Lower leg skin (tissue), 4 donors: ENCODE data around the gene SERPINA6. TPM values are rescaled to one million over a fixed set of nuclear protein-coding genes. Genes with fewer than 3 reads are reported as not detected.

Experiments
- DNase-seq, 2 donors: peaks; one replicate each; pipeline ENCODE4 v3.0.0-alpha.2; 2019; ENCODE audit warnings: low spot score in 2 of 2
- H3K4me3 ChIP-seq: fragments of 200-600 bp; sonication (generic); 2 replicates; pipeline ENCODE4 v1.5.1; 2017; ENCODE audit warnings: mild to moderate bottlenecking, low read depth; ENCODE audit not compliant: poor library complexity, severe bottlenecking
- CTCF ChIP-seq, 3 donors: fragments of 450-650 bp; IDR thresholded peaks; one replicate each; pipeline ENCODE4 v1.5.1; 2016; ENCODE audit warnings: antibody characterized with exemption in 3 of 3, mild to moderate bottlenecking in 3 of 3, moderate library complexity in 2 of 3
- POLR2A ChIP-seq, 2 donors: fragments of 450-650 bp; IDR thresholded peaks; one replicate each; pipeline ENCODE4 v1.6.1; 2016 to 2017; ENCODE audit warnings: antibody characterized with exemption in 2 of 2, mild to moderate bottlenecking in 1 of 2, moderate library complexity in 1 of 2
- WGBS, 2 donors: methylation state at CpG; one replicate each; pipeline ENCODE4 v1.1.5; 2018; 5-methylcytosine and 5-hydroxymethylcytosine counted together
- intact Hi-C: fragments of 100-400 bp; cut with DNase I; formaldehyde crosslinking; loops from one replicate; pipeline ENCODE4 v1.15.0; 2023; ENCODE audit warnings: low total_unique reads
- total RNA-seq, 4 donors: library from RNA; depleted of rRNA; stranded (reverse); fragments of >200 nt; gene quantifications; one replicate each; pipeline ENCODE4 v1.1.0, GENCODE V29; 2016

The SERPINA6 gene
- total RNA-seq, 4 donors from 2014 or later, result not detected

GRCh38 chr14:94291906-94292525 lies 31.1 kb downstream of the SERPINA6 start:
- intact Hi-C loops, result no loop called here
- no peak overlapping the region for H3K4me3 ChIP-seq
- DNase-seq, result no peak
- TF ChIP-seq POLR2A (IDR thresholded peaks at IDR 0.05) (no peak), CTCF (IDR thresholded peaks at IDR 0.05) (no peak)
- WGBS, 2 donors, result 79 to 84% methylated on average over 15 of the region's 15 CpGs

GRCh38 chr14:94291159-94291905 lies 31.8 kb downstream of the SERPINA6 start:
- H3K4me3 ChIP-seq, result no peak overlapping the region
- intact Hi-C loops, result no loop called here
- DNase-seq, result no peak
- WGBS, 2 donors, result 90 to 94% methylated on average over 12 to 13 of the region's 13 CpGs
- TF ChIP-seq CTCF (IDR thresholded peaks at IDR 0.05), result no peak
- TF ChIP-seq POLR2A (IDR thresholded peaks at IDR 0.05), result no peak

GRCh38 chr14:94290197-94290596 lies 32.9 kb downstream of the SERPINA6 start:
- no peak for DNase-seq
- 65 to 77% methylated on average over 8 of the region's 8 CpGs for WGBS, 2 donors
- intact Hi-C loops, result no loop called here

GRCh38 chr14:94288610-94289465 lies 34.3 kb downstream of the SERPINA6 start:
- WGBS, 2 donors, result 63 to 75% methylated on average over 14 of the region's 14 CpGs
- no peak overlapping the region for H3K4me3 ChIP-seq
- DNase-seq, result no peak
- no peak for TF ChIP-seq CTCF (IDR thresholded peaks at IDR 0.05)
- TF ChIP-seq POLR2A (IDR thresholded peaks at IDR 0.05), result no peak
- intact Hi-C loops, result no loop called here

More at GRCh38 chr14:94290197-94290596, 32.9 kb downstream of the SERPINA6 start:
- no peak for TF ChIP-seq CTCF (IDR thresholded peaks at IDR 0.05)
- TF ChIP-seq POLR2A (IDR thresholded peaks at IDR 0.05), result no peak
- H3K4me3 ChIP-seq, result no peak overlapping the region

- no peak overlapping the region for H3K4me3 ChIP-seq
- TF ChIP-seq POLR2A (IDR thresholded peaks at IDR 0.05) (no peak), CTCF (IDR thresholded peaks at IDR 0.05) (no peak)
- no peak for DNase-seq
- intact Hi-C loops, result no loop called here
These were observed 38.0 kb downstream of the SERPINA6 start for GRCh38 chr14:94285158-94285557.
